KMS-11 (cell line): ENCODE data around the gene GAA.

Source experiments
- H2AFZ ChIP-seq: fragments of 200-600 bp; sonication (generic); 2 replicates; pipeline ENCODE4 v1.6.1; 2016; ENCODE audit warnings: antibody characterized with exemption, mixed run types, low read depth
- H3K27ac ChIP-seq: fragments of 200-600 bp; sonication (generic); 2 replicates; pipeline ENCODE4 v1.6.1; 2016; ENCODE audit warnings: mild to moderate bottlenecking, mixed run types
- H3K27me3 ChIP-seq: fragments of 200-600 bp; sonication (generic); 2 replicates; pipeline ENCODE4 v1.6.1; 2017; ENCODE audit warnings: mild to moderate bottlenecking, low read depth, mixed run types, moderate library complexity; ENCODE audit not compliant: insufficient read depth
- H3K36me3 ChIP-seq: fragments of 200-600 bp; sonication (generic); 2 replicates; pipeline ENCODE4 v1.6.1; 2017; ENCODE audit warnings: mild to moderate bottlenecking, mixed run types; ENCODE audit not compliant: insufficient read depth
- H3K4me1 ChIP-seq: fragments of 200-600 bp; sonication (generic); 2 replicates; pipeline ENCODE4 v1.6.1; 2016; ENCODE audit warnings: mild to moderate bottlenecking, low read depth, mixed run types; ENCODE audit not compliant: poor library complexity, severe bottlenecking
- H3K4me2 ChIP-seq: fragments of 200-600 bp; sonication (generic); 2 replicates; pipeline ENCODE4 v1.7.0; 2016; ENCODE audit warnings: mild to moderate bottlenecking, mixed run types
- H3K4me3 ChIP-seq: fragments of 200-600 bp; sonication (generic); IDR thresholded peaks from 2 replicates; pipeline ENCODE4 v1.6.1; 2017; ENCODE audit warnings: low read depth, low read length, mixed read lengths; ENCODE audit not compliant: insufficient read depth
- H3K79me2 ChIP-seq: fragments of 200-600 bp; sonication (generic); 2 replicates; pipeline ENCODE4 v1.6.1; 2016; ENCODE audit warnings: low read depth, mixed run types; ENCODE audit not compliant: insufficient read depth
- H3K9ac ChIP-seq: fragments of 200-600 bp; sonication (generic); 2 replicates; pipeline ENCODE4 v1.6.1; 2016; ENCODE audit warnings: mild to moderate bottlenecking, mixed run types
- H4K20me1 ChIP-seq: fragments of 200-600 bp; sonication (generic); 2 replicates; pipeline ENCODE4 v1.6.1; 2016; ENCODE audit warnings: mild to moderate bottlenecking, mixed run types; ENCODE audit not compliant: insufficient read depth
- TF ChIP-seq, protein P1 (sequence below): fragments of 200-600 bp; sonication (generic); conservative IDR thresholded peaks from 2 replicates; pipeline ENCODE4 v1.6.1; 2017; ENCODE audit warnings: low read depth, mild to moderate bottlenecking, antibody characterized with exemption, low read length, moderate library complexity, mixed read lengths

GAA gene

GRCh38 chr17:80070375-80071115, 30.8 kb upstream of the GAA start:
- Histone ChIP-seq H3K4me2 (no peak overlapping the region), H3K9ac (no peak overlapping the region), H4K20me1 (no peaks in the 10 kb centered on the region), H3K4me1 (no peaks in the 10 kb centered on the region), H3K27me3 (peaks cover 10% of the 10 kb centered on the region; the same call in 1 of the 2 replicates), H3K79me2 (no peaks in the 10 kb centered on the region), H3K4me3 (no peak overlapping the region), H2AFZ (no peak overlapping the region), H3K27ac (no peak overlapping the region), H3K36me3 (no peaks in the 10 kb centered on the region)
- TF ChIP-seq, protein P1, sequence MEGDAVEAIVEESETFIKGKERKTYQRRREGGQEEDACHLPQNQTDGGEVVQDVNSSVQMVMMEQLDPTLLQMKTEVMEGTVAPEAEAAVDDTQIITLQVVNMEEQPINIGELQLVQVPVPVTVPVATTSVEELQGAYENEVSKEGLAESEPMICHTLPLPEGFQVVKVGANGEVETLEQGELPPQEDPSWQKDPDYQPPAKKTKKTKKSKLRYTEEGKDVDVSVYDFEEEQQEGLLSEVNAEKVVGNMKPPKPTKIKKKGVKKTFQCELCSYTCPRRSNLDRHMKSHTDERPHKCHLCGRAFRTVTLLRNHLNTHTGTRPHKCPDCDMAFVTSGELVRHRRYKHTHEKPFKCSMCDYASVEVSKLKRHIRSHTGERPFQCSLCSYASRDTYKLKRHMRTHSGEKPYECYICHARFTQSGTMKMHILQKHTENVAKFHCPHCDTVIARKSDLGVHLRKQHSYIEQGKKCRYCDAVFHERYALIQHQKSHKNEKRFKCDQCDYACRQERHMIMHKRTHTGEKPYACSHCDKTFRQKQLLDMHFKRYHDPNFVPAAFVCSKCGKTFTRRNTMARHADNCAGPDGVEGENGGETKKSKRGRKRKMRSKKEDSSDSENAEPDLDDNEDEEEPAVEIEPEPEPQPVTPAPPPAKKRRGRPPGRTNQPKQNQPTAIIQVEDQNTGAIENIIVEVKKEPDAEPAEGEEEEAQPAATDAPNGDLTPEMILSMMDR: no peak

- no peak overlapping the region for H3K27ac ChIP-seq
- H3K4me2 ChIP-seq: no peak overlapping the region
- no peak overlapping the region for H3K4me3 ChIP-seq
- TF ChIP-seq, protein P1: no peak
- no peak overlapping the region for H2AFZ ChIP-seq
- H3K27me3 ChIP-seq: peaks cover 7% of the 10 kb centered on the region; the same call in 1 of the 2 replicates
- H3K36me3 ChIP-seq: no peaks in the 10 kb centered on the region
- H3K79me2 ChIP-seq: no peaks in the 10 kb centered on the region
- no peaks in the 10 kb centered on the region for H4K20me1 ChIP-seq
- no peak overlapping the region for H3K9ac ChIP-seq
- no peaks in the 10 kb centered on the region for H3K4me1 ChIP-seq
These were observed 30.1 kb upstream of the GAA start for GRCh38 chr17:80071116-80071841.

DNA sequence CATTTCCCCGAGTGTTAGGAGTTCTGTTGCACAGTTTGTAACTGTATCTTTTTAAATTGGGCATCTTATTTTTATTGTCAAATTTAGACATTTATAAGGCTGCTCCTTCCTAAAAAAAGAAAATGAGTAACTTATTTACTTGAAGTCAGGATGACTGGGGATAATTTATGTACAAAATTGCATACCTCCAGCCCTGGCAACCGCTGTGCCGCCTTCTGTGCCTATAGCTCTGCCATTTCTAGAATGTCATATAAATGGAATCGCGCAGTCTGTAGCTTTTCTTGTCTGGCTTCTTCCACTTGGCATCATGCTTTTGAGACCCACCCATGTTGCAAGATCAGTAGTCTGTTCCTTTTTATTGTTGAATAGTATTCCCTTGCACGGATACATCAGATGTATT, 29.0 kb upstream of the GAA start:
- H3K4me3 ChIP-seq: no peak overlapping the region
- no peak overlapping the region for H3K27ac ChIP-seq
- no peak overlapping the region for H3K4me2 ChIP-seq
- H4K20me1 ChIP-seq: no peaks in the 10 kb centered on the region
- H3K4me1 ChIP-seq: no peaks in the 10 kb centered on the region
- H2AFZ ChIP-seq: no peak overlapping the region
- TF ChIP-seq, protein P1: no peak
- H3K79me2 ChIP-seq: no peaks in the 10 kb centered on the region
- H3K27me3 ChIP-seq: peaks cover 6% of the 10 kb centered on the region; the same call in 1 of the 2 replicates
- H3K36me3 ChIP-seq: no peaks in the 10 kb centered on the region
- H3K9ac ChIP-seq: no peak overlapping the region

DNA sequence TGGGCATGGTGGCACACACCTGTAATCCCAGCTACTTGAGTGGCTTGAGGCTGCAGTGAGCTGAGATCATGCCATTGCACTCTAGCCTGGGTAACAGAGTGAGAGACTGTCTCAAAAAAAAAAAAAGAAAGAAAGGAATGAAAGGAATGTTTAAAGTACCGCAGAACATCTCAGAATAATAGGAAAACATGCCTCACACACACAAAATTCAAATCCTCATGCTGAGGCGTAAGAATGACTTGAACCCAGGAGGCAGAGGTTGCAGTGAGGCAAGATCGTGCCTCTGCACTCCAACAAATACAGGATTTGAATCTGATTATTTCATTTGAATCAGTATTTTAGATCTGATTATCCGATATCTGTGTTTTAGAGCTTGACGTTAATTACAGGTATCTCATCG, 21.3 kb upstream of the GAA start:
- Histone ChIP-seq H2AFZ (no peak overlapping the region), H3K4me3 (no peak overlapping the region), H3K4me1 (no peaks in the 10 kb centered on the region), H3K79me2 (no peaks in the 10 kb centered on the region), H3K36me3 (no peaks in the 10 kb centered on the region), H3K27me3 (peaks cover 17% of the 10 kb centered on the region), H3K27ac (no peak overlapping the region), H3K4me2 (no peak overlapping the region), H3K9ac (no peak overlapping the region), H4K20me1 (no peaks in the 10 kb centered on the region)
- TF ChIP-seq, protein P1: no peak
